Vagina (tissue), 2 donors: ENCODE data around the gene CLEC16A. TPM values are rescaled to one million over a fixed set of nuclear protein-coding genes. Genes with fewer than 3 reads are reported as not detected.

Experiments used
- DNase-seq, 2 donors: peaks; one replicate each; pipeline ENCODE4 v3.0.0-alpha.2; 2017; ENCODE audit errors: extremely low spot score in 2 of 2
- H3K27ac ChIP-seq: fragments of 200-600 bp; sonication (generic); one replicate; pipeline ENCODE4 v1.5.1; 2019
- H3K27me3 ChIP-seq: fragments of 200-600 bp; sonication (generic); one replicate; pipeline ENCODE4 v1.5.1; 2019
- H3K36me3 ChIP-seq, 2 donors: fragments of 200-600 bp; sonication (generic); one replicate each; pipeline ENCODE4 v1.5.1; 2017 to 2019
- H3K4me1 ChIP-seq: fragments of 200-600 bp; sonication (generic); one replicate; pipeline ENCODE4 v1.5.1; 2019
- H3K4me3 ChIP-seq, 2 donors: fragments of 200-600 bp; sonication (generic); 1 replicate in 1 of 2; 2 replicates in 1 of 2; pipeline ENCODE4 v1.5.1; 2016 to 2019
- H3K9me3 ChIP-seq: fragments of 200-600 bp; sonication (generic); one replicate; pipeline ENCODE4 v1.5.1; 2019
- CTCF ChIP-seq, 3 experiments: fragments of 450-650 bp in 2 of 3; fragments of 200-600 bp in 1 of 3; sonication (generic) in 1 of 3; IDR thresholded peaks; one replicate each; pipeline ENCODE4 v1.5.1; 2017 to 2019; ENCODE audit warnings: antibody characterized with exemption in 3 of 3, mild to moderate bottlenecking in 2 of 3, moderate library complexity in 2 of 3
- POLR2A ChIP-seq, 2 donors: fragments of 450-650 bp; IDR thresholded peaks; one replicate each; pipeline ENCODE4 v1.6.1; 2017; ENCODE audit warnings: antibody characterized with exemption in 2 of 2, mild to moderate bottlenecking in 2 of 2, moderate library complexity in 2 of 2
- POLR2AphosphoS5 ChIP-seq, 2 donors: sonication (generic); formaldehyde crosslinking; IDR thresholded peaks; one replicate each; pipeline ENCODE4 v1.9.0; 2017; ENCODE audit warnings: antibody characterized with exemption in 2 of 2, mild to moderate bottlenecking in 2 of 2, low read depth in 1 of 2; ENCODE audit not compliant: insufficient read depth in 1 of 2
- intact Hi-C: fragments of 100-400 bp; cut with DNase I; formaldehyde crosslinking; loops from one replicate; pipeline ENCODE4 v1.15.1; 2023
- total RNA-seq: library from RNA; depleted of rRNA; stranded (reverse); fragments of >200 nt; gene quantifications from one replicate; pipeline ENCODE4 v1.2.3, GENCODE V29; 2016

CLEC16A gene
- total RNA-seq, 1 donor from 2014 or later, result 21.6 TPM

- Histone ChIP-seq H3K9me3 (no peaks in the 10 kb centered on the region), H3K4me3 (no peak overlapping the region), H3K27ac (no peak overlapping the region), H3K36me3 (no peaks in the 10 kb centered on the region), H3K4me1 (peaks cover 16% of the 10 kb centered on the region), H3K27me3 (no peaks in the 10 kb centered on the region)
- TF ChIP-seq POLR2A (IDR thresholded peaks at IDR 0.05) (no peak), POLR2AphosphoS5 (IDR thresholded peaks at IDR 0.05; ENCODE audit: insufficient read depth in 1 of 2, low read depth in 1 of 2) (no peak), CTCF (IDR thresholded peaks at IDR 0.05) (no peak)
- intact Hi-C loops, result no loop called here
- DNase-seq, result no peak
Measured at GRCh38 chr16:11114366-11115164, 170.2 kb downstream of the CLEC16A start.

- Histone ChIP-seq H3K4me3 (no peak overlapping the region), H3K9me3 (no peaks in the 10 kb centered on the region), H3K27me3 (no peaks in the 10 kb centered on the region), H3K27ac (no peak overlapping the region), H3K36me3 (no peaks in the 10 kb centered on the region), H3K4me1 (peaks cover 13% of the 10 kb centered on the region)
- intact Hi-C loops, result no loop called here
- TF ChIP-seq POLR2AphosphoS5 (IDR thresholded peaks at IDR 0.05; ENCODE audit: insufficient read depth in 1 of 2, low read depth in 1 of 2), result no peak
- TF ChIP-seq POLR2A (IDR thresholded peaks at IDR 0.05), result no peak
- no peak for TF ChIP-seq CTCF (IDR thresholded peaks at IDR 0.05)
- DNase-seq, result no peak
Measured at GRCh38 chr16:11117576-11118211, 173.3 kb downstream of the CLEC16A start.

GRCh38 chr16:11118479-11118878, 174.1 kb downstream of the CLEC16A start:
- intact Hi-C loops, result no loop called here
- H3K27me3 ChIP-seq, result no peaks in the 10 kb centered on the region

GRCh38 chr16:11121083-11121608, 176.8 kb downstream of the CLEC16A start:
- no peak for TF ChIP-seq POLR2AphosphoS5 (IDR thresholded peaks at IDR 0.05; ENCODE audit: insufficient read depth in 1 of 2, low read depth in 1 of 2)
- TF ChIP-seq POLR2A (IDR thresholded peaks at IDR 0.05), result no peak
- no peak for TF ChIP-seq CTCF (IDR thresholded peaks at IDR 0.05)
- no peaks in the 10 kb centered on the region for H3K27me3 ChIP-seq
- no peaks in the 10 kb centered on the region for H3K9me3 ChIP-seq
- intact Hi-C loops, result no loop called here
- H3K36me3 ChIP-seq, result peaks cover 0 to 20% of the 10 kb centered on the region in 2 donors
- H3K4me3 ChIP-seq, result no peak overlapping the region
- no peak overlapping the region for H3K27ac ChIP-seq
- no peaks in the 10 kb centered on the region for H3K4me1 ChIP-seq
- no peak for DNase-seq

More at GRCh38 chr16:11118479-11118878, 174.1 kb downstream of the CLEC16A start:
- Histone ChIP-seq H3K36me3 (peaks cover 0 to 3% of the 10 kb centered on the region in 2 donors), H3K9me3 (no peaks in the 10 kb centered on the region), H3K4me3 (no peak overlapping the region), H3K27ac (no peak overlapping the region), H3K4me1 (peaks cover 6% of the 10 kb centered on the region)
- DNase-seq, result no peak
- no peak for TF ChIP-seq POLR2AphosphoS5 (IDR thresholded peaks at IDR 0.05; ENCODE audit: insufficient read depth in 1 of 2, low read depth in 1 of 2)
- TF ChIP-seq CTCF (IDR thresholded peaks at IDR 0.05), result no peak
- no peak for TF ChIP-seq POLR2A (IDR thresholded peaks at IDR 0.05)
